Amniotic epithelial cell (primary cell): ENCODE results near the gene ARHGEF6.
A peak's percentile ranks its signal among the peaks of the same experiment; 100 is the strongest.
"Not testable (repeated sequence)": the region's sequence is repeated elsewhere in the genome, so short reads cannot be mapped to it uniquely, and the experiment has no call there.

Experiments used
- DNase-seq: peaks from one replicate; pipeline ENCODE4 v3.0.0-alpha.2; 2010; ENCODE audit warnings: low read depth

Gene ARHGEF6

GRCh38 chrX:136780763-136781162 lies at the start of gene ARHGEF6:
ARHGEF6 (minus strand) TSS chrX:136780932; CDS start chrX:136780882, 50 bp downstream.
- no peak for DNase-seq

- no peak for DNase-seq
Observed at GRCh38 chrX:136829413-136829812, 48.7 kb upstream of the ARHGEF6 start.

GRCh38 chrX:136828830-136829229 lies 48.1 kb upstream of the ARHGEF6 start:
- DNase-seq, result no peak

DNA sequence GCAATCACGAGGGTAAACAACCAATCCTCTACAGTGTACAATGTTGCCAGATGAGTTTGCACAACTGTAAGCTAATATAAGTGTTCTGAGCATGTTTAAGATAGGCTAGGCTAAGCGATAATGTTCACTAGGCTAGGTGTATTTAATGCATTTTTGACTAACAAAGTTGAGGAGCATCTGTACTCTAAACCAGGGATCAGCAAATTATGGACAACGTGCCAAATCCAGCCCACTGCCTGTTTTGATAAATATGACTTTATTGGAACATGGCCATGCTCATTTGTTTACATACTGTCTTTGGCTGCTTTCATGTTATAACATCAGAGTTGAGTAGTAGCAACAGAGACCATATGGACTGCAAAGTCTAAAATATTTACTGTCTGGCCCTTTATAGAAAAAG lies 46.3 kb upstream of the ARHGEF6 start:
- DNase-seq, result no peak

DNA sequence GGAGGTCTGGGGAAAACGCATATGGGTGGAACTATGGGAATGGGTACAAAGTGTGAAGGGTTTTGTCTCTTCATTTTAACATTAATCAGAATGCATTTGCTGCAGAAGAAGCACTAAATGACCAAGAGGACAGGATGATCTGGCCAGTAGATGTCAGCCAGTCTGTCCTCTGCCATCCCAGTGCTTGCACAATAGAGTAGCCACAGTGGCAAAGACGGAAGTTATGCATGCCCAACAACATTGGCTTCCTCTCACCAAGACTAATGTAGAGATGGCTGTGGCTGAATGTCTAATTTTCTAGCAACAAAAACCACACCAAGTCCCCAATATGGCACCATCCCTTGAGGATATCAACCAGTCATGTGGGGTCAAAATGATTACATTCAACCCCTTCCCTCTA lies 45.0 kb upstream of the ARHGEF6 start:
- DNase-seq, result no peak

- DNase-seq, result no peak
Observed at GRCh38 chrX:136823175-136823574, 42.4 kb upstream of the ARHGEF6 start.

DNA sequence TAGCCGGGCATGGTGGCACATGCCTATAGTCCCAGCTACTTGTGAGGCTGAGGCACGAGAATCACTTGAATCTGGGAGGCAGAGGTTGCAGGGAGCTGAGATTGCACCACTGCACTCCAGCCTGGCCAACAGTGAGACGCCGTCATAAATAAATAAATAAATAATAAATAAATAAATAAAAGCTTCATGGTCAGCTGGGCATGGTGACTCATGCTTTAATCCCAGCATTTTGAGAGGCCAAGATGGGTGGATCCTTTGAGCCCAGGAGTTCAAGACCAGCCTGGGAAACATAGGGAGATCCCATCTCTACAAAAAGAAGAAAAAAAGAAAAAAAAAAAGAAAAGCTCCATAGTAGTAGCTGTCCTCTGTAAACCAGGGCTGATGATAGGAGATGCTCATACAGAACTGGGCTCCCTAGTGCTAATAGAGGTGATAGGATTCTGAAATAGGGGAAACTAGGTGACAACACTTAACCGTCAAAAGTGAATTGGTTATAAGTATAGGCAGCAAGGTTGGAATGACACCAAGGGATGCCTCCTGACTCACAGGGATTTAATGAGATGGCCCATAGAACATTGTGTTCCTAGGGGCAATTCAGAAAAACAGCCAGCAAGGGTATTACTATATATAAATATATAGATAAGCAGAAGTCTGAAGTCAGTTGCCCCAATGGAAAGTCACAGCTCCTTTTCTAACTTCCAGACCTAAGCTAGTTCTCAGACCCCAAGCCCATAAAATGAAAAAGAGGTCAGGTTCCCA lies 41.8 kb upstream of the ARHGEF6 start:
- peak; percentile 38 for DNase-seq

- not testable (repeated sequence) for DNase-seq
Observed at GRCh38 chrX:136819756-136820155, 39.0 kb upstream of the ARHGEF6 start.

DNA sequence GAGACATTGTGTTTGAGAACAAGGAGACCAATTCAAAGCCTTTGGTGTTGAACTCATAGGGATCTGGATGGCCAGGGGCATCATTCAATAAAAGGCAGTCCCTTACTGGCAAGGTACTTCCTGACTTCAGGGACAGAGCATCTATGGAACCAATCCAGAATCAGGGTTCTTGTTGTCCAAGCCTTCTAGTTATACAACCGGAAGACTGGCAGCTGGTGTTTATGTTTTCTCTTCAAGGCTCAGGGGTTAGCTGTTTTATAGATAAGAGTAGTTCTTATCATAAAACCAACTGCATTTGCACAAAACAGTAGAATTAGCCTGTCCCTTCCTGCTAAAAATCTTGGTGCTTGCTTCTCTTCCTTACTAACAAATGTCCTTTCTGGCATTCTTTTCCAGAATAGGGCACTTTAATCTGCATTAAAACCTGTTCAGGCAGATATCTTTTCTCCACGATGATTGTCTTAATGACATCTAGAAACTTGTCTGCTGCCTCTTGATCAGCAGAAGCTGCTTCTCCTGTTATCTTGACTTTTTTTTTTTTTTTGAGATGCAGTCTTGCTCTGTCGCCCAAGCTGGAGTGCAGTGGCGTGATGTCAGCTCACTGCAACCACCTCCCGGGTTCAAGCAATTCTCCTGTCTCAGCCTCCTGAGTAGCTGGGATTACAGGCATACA lies 38.4 kb upstream of the ARHGEF6 start:
- DNase-seq, result peak; percentile 24

- DNase-seq, result peak; percentile 53
Observed at GRCh38 chrX:136816975-136817374, 36.2 kb upstream of the ARHGEF6 start.

DNA sequence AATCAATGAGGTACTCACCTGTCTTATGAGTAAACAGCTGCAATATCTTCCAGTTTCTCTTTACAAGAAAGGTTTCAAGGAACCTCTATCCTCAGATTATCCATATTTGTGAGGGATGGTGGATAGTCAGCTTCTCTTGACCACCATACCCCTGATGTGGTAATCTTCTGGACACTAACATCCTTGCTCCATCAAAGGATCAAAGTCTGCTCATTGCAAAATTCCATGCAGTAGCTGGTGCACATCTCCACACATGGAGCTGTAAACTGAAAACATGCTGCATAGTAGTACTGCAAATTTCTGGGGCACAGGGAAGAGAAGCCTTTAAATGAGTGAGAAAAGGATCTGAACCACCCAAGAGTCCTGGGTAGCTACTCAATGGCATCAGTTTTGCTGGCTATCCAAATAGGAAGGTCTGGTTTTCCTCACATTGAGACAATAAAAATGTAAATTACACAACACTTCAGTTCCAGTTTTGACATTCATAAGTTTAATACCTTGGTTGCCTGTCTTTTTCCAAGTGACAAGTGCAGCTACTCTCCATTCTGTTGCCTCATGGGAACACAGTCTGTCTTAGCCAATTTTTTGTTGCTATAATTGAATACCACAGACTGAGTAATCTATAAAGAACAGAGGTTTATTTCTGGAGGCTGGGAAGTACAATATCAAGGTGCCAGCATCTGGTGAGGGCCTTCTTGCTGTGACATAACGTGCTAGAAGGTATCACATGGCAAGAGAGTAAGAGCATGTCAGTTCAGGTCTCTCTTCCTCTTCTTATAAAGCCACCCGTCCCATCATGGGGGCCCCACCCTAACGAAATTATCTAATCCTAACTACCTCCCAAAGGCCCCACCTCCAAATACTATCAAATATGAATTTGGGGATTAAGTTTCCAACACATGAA lies 34.4 kb upstream of the ARHGEF6 start:
- no peak for DNase-seq

DNA sequence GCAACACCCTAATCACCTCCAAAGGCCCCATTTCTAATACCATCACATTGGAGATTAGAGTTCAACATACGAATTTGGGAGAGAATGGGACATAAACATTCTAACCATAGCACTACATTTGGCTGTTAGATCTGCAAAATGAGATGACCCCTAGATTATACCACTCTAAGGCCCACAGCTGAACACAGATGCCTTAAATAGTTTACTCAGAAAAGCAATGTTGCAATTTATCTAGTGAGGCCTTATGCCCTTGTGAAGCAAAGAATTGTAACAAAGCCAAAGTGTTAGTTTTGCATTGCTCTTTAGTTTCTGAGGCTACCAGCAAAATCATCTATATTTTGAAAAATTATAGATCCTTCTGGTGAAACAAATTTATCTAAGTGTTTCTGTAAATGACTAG lies 31.6 kb upstream of the ARHGEF6 start:
- peak; percentile 36 for DNase-seq

DNA sequence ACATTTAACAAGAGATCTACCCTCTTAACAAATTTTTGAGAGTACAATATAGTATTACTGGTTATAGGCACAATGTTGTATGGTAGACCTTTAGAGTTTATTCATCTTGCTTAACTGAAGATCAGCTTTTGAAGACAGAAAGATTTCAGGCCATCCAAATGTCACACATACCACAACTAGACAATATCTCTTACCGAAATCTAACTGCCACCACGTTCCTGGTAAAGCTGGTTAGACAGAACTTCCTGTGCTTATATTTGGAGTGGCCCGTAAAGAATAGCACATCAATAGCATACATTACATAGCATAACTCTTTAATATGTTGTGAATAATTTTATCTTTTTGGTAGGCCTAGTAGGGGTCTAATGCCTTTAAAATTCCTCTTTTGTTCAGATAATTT lies 29.8 kb upstream of the ARHGEF6 start:
- no peak for DNase-seq

DNA sequence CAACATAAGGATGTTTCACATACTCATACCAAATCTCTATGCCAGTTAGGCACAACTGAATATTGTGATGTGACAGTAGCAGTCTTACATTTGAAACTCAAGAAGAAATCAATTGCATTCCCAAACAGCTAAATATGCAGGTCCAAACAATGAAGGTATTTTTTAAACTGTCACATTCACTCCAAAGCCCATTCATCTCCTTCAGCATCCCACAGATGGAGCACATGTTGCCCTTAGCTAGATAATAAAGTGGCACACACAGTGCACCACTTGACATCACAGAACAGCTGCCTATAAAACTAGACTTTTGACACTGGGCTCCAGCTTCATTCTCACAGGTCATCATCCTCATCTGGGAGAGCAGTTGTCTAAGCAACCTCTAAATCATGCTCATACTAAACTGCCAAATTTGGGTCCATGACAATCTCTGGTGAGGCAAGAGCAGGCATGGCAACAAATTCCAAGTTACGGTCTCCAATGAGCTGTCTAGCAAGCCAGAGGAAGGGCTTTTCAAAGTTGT lies 26.2 kb upstream of the ARHGEF6 start:
- no peak for DNase-seq

DNA sequence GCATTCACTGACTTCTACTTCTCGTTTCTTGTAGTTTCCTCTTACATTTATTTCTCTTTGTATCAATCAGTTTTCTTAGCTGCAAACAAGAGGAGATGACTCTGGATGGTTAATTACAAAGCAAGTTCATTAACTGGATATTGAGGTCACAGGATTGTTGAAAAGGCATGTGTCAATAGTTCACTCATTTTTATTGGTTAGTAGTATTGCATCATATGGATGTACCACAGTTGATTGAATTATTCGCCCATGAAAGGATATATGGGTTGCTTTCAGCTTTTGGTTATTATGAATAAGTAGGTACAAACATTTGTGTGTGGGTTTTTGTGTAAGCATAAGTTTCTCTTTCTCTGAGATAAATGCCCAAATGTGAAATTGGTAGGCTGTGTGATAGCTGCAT lies 21.8 kb upstream of the ARHGEF6 start:
- no peak for DNase-seq

GRCh38 chrX:136797787-136798186 lies 17.1 kb upstream of the ARHGEF6 start:
- no peak for DNase-seq

DNA sequence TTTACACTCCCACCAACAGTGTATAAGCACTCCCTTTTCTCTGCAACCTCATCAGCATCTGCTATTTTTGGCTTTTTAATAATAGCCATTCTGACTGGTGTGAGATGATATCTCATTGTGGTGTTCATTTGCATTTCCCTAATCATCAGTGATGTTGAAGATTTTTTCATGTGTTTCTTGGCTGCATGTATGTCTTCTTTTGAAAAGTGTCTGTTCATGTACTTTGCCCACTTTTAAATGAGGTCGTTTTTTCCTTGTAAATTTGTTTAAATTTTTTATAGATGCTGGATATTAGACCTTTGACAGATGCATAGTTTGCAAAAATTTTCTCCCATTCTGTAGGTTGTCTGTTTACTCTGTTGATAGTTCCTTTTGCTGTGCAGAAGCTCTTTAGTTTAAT lies 14.4 kb upstream of the ARHGEF6 start:
- DNase-seq, result not testable (repeated sequence)

DNA sequence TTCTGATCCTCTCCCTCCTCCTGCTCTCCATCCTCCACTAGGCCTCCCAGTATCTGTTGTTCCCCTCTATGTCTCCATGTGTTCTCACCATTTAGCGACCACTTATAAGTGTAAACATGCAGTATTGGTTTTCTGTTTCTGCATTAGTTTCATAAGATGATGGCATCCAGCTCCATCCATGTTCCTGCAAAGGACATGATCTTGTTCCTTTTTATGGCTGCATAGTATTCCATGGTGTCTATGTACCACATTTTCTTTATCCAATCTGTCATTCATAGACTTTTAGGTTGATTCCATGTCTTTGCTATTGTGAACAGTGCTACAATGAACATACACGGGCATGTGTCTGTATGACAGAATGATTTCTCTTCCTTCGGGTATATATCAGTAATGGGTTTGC lies 13.9 kb upstream of the ARHGEF6 start:
- DNase-seq, result not testable (repeated sequence)

GRCh38 chrX:136794080-136794479 lies 13.3 kb upstream of the ARHGEF6 start:
- DNase-seq, result no peak

- DNase-seq, result no peak
Observed at GRCh38 chrX:136789856-136790255, 9.1 kb upstream of the ARHGEF6 start.

DNA sequence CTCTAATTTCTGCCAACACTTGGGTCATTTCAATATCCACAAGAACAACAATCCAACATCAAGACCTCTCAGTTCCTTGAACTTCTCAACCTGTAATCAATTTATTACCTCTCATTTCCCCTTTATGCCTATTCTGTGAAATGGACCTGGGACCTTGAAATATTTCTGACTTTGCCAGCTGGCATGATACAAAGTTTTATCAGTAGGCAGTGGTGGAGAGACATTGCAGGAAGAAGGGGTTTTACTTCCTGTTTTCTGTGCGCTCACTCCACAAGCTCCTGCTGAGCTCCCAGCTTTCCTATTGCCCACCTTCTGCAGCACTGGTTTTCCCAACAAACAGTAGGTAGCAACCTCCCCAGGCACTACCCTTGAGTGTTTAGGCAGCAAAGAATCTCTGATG lies 3.5 kb upstream of the ARHGEF6 start:
- no peak for DNase-seq

DNA sequence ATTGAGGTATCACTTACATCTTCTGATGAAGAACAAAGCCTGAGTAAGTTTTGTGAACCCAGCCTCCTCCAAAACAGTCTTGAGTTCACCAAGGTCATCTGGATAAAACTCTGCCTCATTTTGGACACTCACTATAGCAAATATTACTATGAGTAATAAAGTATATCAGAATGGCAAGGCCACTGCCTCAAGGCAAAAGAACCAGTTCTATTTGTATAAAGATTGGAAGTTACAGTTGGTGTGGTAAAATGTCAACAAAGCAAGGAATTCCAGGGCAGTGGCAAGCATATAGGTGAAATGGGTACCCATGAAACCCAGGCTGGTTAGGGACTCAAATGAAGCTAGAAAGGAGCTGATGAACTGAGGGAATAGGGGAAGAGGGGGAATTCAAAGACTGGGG lies 2.4 kb upstream of the ARHGEF6 start:
- no peak for DNase-seq
